NB4 (cell line): ENCODE results near the gene SPNS3.

Source experiments
- DNase-seq: peaks from one replicate; pipeline ENCODE4 v3.0.0; 2010; ENCODE audit warnings: low read depth
- H3K4me3 ChIP-seq: one replicate; pipeline ENCODE4 v1.5.1; 2011; ENCODE audit warnings: mild to moderate bottlenecking, low read depth, low read length, moderate library complexity
- CTCF ChIP-seq: IDR thresholded peaks from one replicate; pipeline ENCODE4 v1.5.1; 2012; ENCODE audit warnings: low read depth, low read length
- MAX ChIP-seq: IDR thresholded peaks from 2 replicates; pipeline ENCODE4 v1.6.1; 2011; ENCODE audit warnings: low read depth, low read length
- MYC ChIP-seq: IDR thresholded peaks from 2 replicates; pipeline ENCODE4 v1.6.1; 2011; ENCODE audit warnings: low read depth, low read length
- POLR2A ChIP-seq: IDR thresholded peaks from 2 replicates; pipeline ENCODE4 v1.6.1; 2011; ENCODE audit warnings: mild to moderate bottlenecking; ENCODE audit not compliant: insufficient read length; ENCODE audit errors: extremely low read depth

SPNS3 gene

GRCh38 chr17:4499431-4500190 is 65.9 kb downstream of the SPNS3 start:
- TF ChIP-seq MAX = 0 out of 2 replicates have a peak, but pooled peaks have one; percentile 7
- TF ChIP-seq POLR2A = peak; percentile 59
- peak; percentile 65 for TF ChIP-seq MYC
- TF ChIP-seq CTCF = no peak
- peak; percentile 84 for DNase-seq
- H3K4me3 ChIP-seq = peak overlapping the region; percentile 81

GRCh38 chr17:4500191-4500571 is 66.4 kb downstream of the SPNS3 start:
- DNase-seq = peak; percentile 50
- peak overlapping the region; percentile 81 for H3K4me3 ChIP-seq
- TF ChIP-seq MAX (peak; percentile 89), POLR2A (no peak)

GRCh38 chr17:4501295-4501949 is 67.7 kb downstream of the SPNS3 start:
- DNase-seq = peak; percentile 84
- TF ChIP-seq CTCF (no peak), MAX (no peak), POLR2A (no peak), MYC (no peak)
- H3K4me3 ChIP-seq = peak overlapping the region; percentile 81

- TF ChIP-seq CTCF (no peak), MAX (no peak), MYC (no peak), POLR2A (no peak)
- H3K4me3 ChIP-seq = no peak overlapping the region
- DNase-seq = no peak
Measured at GRCh38 chr17:4502466-4503154, 68.9 kb downstream of the SPNS3 start.

- TF ChIP-seq POLR2A = no peak
- no peak for TF ChIP-seq MAX
- no peak for TF ChIP-seq MYC
- TF ChIP-seq CTCF = no peak
Measured at GRCh38 chr17:4503283-4504025, 69.7 kb downstream of the SPNS3 start.

More at GRCh38 chr17:4503283-4504025, 69.7 kb downstream of the SPNS3 start:
- DNase-seq = no peak
- no peak overlapping the region for H3K4me3 ChIP-seq
